HEK293 (cell line): ENCODE measurements around the gene RGS8.

Experiments
- CTCF ChIA-PET: fragments of 350-600 bp; formaldehyde crosslinking; extraction: SDS; loops from one replicate; lab custom pipeline; 2021; ENCODE audit warnings: antibody characterized with exemption; lab: Yijun Ruan, JAX
- POLR2A ChIA-PET: fragments of 300-600 bp; formaldehyde crosslinking; extraction: SDS; loops from one replicate; lab custom pipeline; 2020; ENCODE audit warnings: antibody characterized with exemption, inconsistent platforms; lab: Yijun Ruan, JAX
- H3K27ac ChIP-seq: fragments of 200-500 bp; sonication (Bioruptor generic); 2 replicates; pipeline ENCODE4 v1.5.1; 2014; ENCODE audit warnings: low read depth, low read length, control low read depth, inconsistent platforms; ENCODE audit errors: extremely low read depth
- H3K36me3 ChIP-seq, 2 experiments: fragments of 200-500 bp in 1 of 2; sonication (Bioruptor generic) in 1 of 2; 1 replicate in 1 of 2; 2 replicates in 1 of 2; pipeline ENCODE4 v1.5.1; 2014 to 2017; ENCODE audit warnings: inconsistent platforms in 2 of 2, low read length in 2 of 2; ENCODE audit not compliant: control insufficient read depth in 2 of 2, insufficient read depth in 1 of 2
- H3K4me1 ChIP-seq: fragments of 200-500 bp; sonication (Bioruptor generic); 2 replicates; pipeline ENCODE4 v1.5.1; 2014; ENCODE audit warnings: mild to moderate bottlenecking, low read length, inconsistent platforms; ENCODE audit not compliant: control insufficient read depth, insufficient read depth
- H3K4me3 ChIP-seq: 2 replicates; pipeline ENCODE4 v1.5.1; 2011; ENCODE audit warnings: low read depth, mild to moderate bottlenecking, control low read depth, low read length, moderate library complexity
- H3K9me3 ChIP-seq: fragments of 200-500 bp; sonication (Bioruptor generic); 2 replicates; pipeline ENCODE4 v1.5.1; 2014; ENCODE audit warnings: low read depth, low read length, inconsistent platforms; ENCODE audit not compliant: control insufficient read depth, insufficient read depth
- ELK4 ChIP-seq: IDR thresholded peaks from 2 replicates; pipeline ENCODE4 v1.6.1; 2011; ENCODE audit warnings: mild to moderate bottlenecking, low read depth, low read length, borderline replicate concordance
- GFI1B ChIP-seq: fragments of 450-650 bp; formaldehyde crosslinking; IDR thresholded peaks from 2 replicates; pipeline ENCODE4 v1.5.1; 2016; ENCODE audit warnings: missing biosample characterization, missing genetic modification characterization
- KLF9 ChIP-seq: fragments of 450-650 bp; formaldehyde crosslinking; IDR thresholded peaks from 2 replicates; pipeline ENCODE4 v1.5.1; 2016; ENCODE audit warnings: missing biosample characterization, missing genetic modification characterization, low read depth
- ZFHX2 ChIP-seq: fragments of 450-650 bp; formaldehyde crosslinking; conservative IDR thresholded peaks from 2 replicates; pipeline ENCODE4 v1.5.1; 2016; ENCODE audit warnings: missing biosample characterization, missing genetic modification characterization
- ZFP3 ChIP-seq: fragments of 450-650 bp; formaldehyde crosslinking; IDR thresholded peaks from 2 replicates; pipeline ENCODE4 v1.5.1; 2016; ENCODE audit warnings: low read depth, missing biosample characterization, missing genetic modification characterization
- ZFP41 ChIP-seq: fragments of 450-650 bp; formaldehyde crosslinking; IDR thresholded peaks from 2 replicates; pipeline ENCODE4 v1.5.1; 2016; ENCODE audit warnings: missing biosample characterization, missing genetic modification characterization, borderline replicate concordance
- ZIC2 ChIP-seq: fragments of 450-650 bp; formaldehyde crosslinking; IDR thresholded peaks from 2 replicates; pipeline ENCODE4 v1.5.1; 2016; ENCODE audit warnings: missing biosample characterization, missing genetic modification characterization
- ZNF133 ChIP-seq: fragments of 450-650 bp; formaldehyde crosslinking; IDR thresholded peaks from 2 replicates; pipeline ENCODE4 v1.5.1; 2016; ENCODE audit warnings: missing biosample characterization, missing genetic modification characterization
- ZNF335 ChIP-seq: fragments of 450-650 bp; formaldehyde crosslinking; conservative IDR thresholded peaks from 2 replicates; pipeline ENCODE4 v1.5.1; 2016; ENCODE audit warnings: missing biosample characterization, missing genetic modification characterization
- ZNF362 ChIP-seq: fragments of 450-650 bp; formaldehyde crosslinking; IDR thresholded peaks from 2 replicates; pipeline ENCODE4 v1.5.1; 2016; ENCODE audit warnings: missing biosample characterization, missing genetic modification characterization
- ZNF513 ChIP-seq: fragments of 450-650 bp; IDR thresholded peaks from 2 replicates; pipeline ENCODE4 v1.5.1; 2018; ENCODE audit warnings: missing biosample characterization, missing genetic modification characterization
- ZNF514 ChIP-seq: fragments of 450-650 bp; formaldehyde crosslinking; IDR thresholded peaks from 2 replicates; pipeline ENCODE4 v1.5.1; 2016; ENCODE audit warnings: missing biosample characterization, missing genetic modification characterization
- ZNF529 ChIP-seq: fragments of 450-650 bp; formaldehyde crosslinking; IDR thresholded peaks from 2 replicates; pipeline ENCODE4 v1.5.1; 2017; ENCODE audit warnings: missing genetic modification characterization, missing biosample characterization; ENCODE audit not compliant: insufficient replicate concordance
- ZNF621 ChIP-seq: fragments of 450-650 bp; formaldehyde crosslinking; IDR thresholded peaks from 2 replicates; pipeline ENCODE4 v1.5.1; 2017; ENCODE audit warnings: missing biosample characterization, missing genetic modification characterization
- ZNF692 ChIP-seq: fragments of 450-650 bp; formaldehyde crosslinking; IDR thresholded peaks from 2 replicates; pipeline ENCODE4 v1.5.1; 2016; ENCODE audit warnings: missing biosample characterization, missing genetic modification characterization
- ZNF747 ChIP-seq: fragments of 450-650 bp; formaldehyde crosslinking; IDR thresholded peaks from 2 replicates; pipeline ENCODE4 v1.5.1; 2016; ENCODE audit warnings: missing biosample characterization, missing genetic modification characterization
- ZNF830 ChIP-seq: fragments of 450-650 bp; IDR thresholded peaks from 2 replicates; pipeline ENCODE4 v1.5.0; 2018; ENCODE audit warnings: missing biosample characterization, missing genetic modification characterization, low read depth, mild to moderate bottlenecking, moderate library complexity
- TF ChIP-seq, protein P1 (sequence below): fragments of 450-650 bp; formaldehyde crosslinking; IDR thresholded peaks from 2 replicates; pipeline ENCODE4 v1.5.1; 2017; ENCODE audit warnings: missing biosample characterization, missing genetic modification characterization

The RGS8 gene

DNA sequence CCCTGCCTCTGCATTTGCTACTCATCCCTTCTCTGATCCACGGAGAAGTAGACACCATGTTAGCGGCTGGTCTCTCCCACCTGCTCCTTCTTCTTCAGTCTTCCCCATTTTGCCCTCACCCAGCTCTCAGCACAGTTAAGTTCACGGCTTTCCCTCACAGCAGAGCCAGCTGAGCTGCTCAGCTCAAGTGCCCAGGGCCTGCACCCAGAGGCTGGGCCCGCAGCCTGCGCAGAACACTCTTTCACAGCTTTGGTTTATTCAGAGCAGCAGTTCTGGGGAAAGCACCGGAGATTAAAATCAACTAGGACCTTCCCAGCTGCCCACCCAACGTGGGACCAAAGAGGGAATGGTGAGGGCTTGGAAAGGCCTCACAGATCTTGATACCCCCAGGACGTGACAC lies 41.9 kb downstream of the RGS8 start (continued):
- no peak for TF ChIP-seq ZNF362
- TF ChIP-seq, protein P1, sequence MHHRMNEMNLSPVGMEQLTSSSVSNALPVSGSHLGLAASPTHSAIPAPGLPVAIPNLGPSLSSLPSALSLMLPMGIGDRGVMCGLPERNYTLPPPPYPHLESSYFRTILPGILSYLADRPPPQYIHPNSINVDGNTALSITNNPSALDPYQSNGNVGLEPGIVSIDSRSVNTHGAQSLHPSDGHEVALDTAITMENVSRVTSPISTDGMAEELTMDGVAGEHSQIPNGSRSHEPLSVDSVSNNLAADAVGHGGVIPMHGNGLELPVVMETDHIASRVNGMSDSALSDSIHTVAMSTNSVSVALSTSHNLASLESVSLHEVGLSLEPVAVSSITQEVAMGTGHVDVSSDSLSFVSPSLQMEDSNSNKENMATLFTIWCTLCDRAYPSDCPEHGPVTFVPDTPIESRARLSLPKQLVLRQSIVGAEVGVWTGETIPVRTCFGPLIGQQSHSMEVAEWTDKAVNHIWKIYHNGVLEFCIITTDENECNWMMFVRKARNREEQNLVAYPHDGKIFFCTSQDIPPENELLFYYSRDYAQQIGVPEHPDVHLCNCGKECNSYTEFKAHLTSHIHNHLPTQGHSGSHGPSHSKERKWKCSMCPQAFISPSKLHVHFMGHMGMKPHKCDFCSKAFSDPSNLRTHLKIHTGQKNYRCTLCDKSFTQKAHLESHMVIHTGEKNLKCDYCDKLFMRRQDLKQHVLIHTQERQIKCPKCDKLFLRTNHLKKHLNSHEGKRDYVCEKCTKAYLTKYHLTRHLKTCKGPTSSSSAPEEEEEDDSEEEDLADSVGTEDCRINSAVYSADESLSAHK (tag by site-specific recombination): no peak
- TF ChIP-seq ELK4: no peak
- no peak for TF ChIP-seq ZFP41
- TF ChIP-seq ZNF529 (tag by site-specific recombination): no peak
- TF ChIP-seq ZNF830 (tag by site-specific recombination): no peak
- no peak for TF ChIP-seq ZNF747

- no peak for TF ChIP-seq ZFP3 (tag by site-specific recombination)
- TF ChIP-seq ZNF335 (tag by site-specific recombination): no peak
- TF ChIP-seq ZFHX2 (tag by site-specific recombination): 0 out of 2 replicates have a peak, but pooled peaks have one; percentile 44
- TF ChIP-seq ZIC2 (tag by site-specific recombination): peak; percentile 69
- TF ChIP-seq ZNF133 (tag by site-specific recombination): no peak
- no peak for TF ChIP-seq ZNF514 (tag by site-specific recombination)
- no peak for TF ChIP-seq ZNF621 (tag by site-specific recombination)
- peak; percentile 80 for TF ChIP-seq ZNF692 (tag by site-specific recombination)
- Histone ChIP-seq H3K9me3 (no peaks in the 10 kb centered on the region), H3K27ac (no peak overlapping the region), H3K4me1 (no peaks in the 10 kb centered on the region), H3K4me3 (no peak overlapping the region), H3K36me3 (no peaks in the 10 kb centered on the region)
- CTCF ChIA-PET: interaction anchor here (1.1 kb wide), 1 partner anchor 41 kb away, joined by 3 read pairs; no protein-coding TSS in a partner anchor
- POLR2A ChIA-PET: no interaction called here
Measured at GRCh38 chr1:182641561-182641960, 42.8 kb downstream of the RGS8 start.

- TF ChIP-seq ZNF513 (tag by site-specific recombination) (no peak), GFI1B (peak; percentile 63; the same call in 1 of the 2 replicates), KLF9 (tag by site-specific recombination) (no peak)
- Histone ChIP-seq H3K4me1 (no peaks in the 10 kb centered on the region; the same call in 1 of the 2 replicates), H3K4me3 (no peak overlapping the region), H3K9me3 (no peaks in the 10 kb centered on the region), H3K36me3 (no peaks in the 10 kb centered on the region), H3K27ac (no peak overlapping the region)
- ChIA-PET POLR2A (no interaction called here), CTCF (no interaction called here)
Measured at GRCh38 chr1:182639330-182639729, 45.1 kb downstream of the RGS8 start.
